NCI-H2081 (cell line): ENCODE data around the gene STK32C.
"Not testable (repeated sequence)": the region's sequence is repeated elsewhere in the genome, so short reads cannot be mapped to it uniquely, and the experiment has no call there.

ENCODE experiments used
- DNase-seq, 2 experiments: peaks; one replicate each; lab custom pipeline; 2025; lab: John Stamatoyannopoulos, UW

The STK32C gene

DNA sequence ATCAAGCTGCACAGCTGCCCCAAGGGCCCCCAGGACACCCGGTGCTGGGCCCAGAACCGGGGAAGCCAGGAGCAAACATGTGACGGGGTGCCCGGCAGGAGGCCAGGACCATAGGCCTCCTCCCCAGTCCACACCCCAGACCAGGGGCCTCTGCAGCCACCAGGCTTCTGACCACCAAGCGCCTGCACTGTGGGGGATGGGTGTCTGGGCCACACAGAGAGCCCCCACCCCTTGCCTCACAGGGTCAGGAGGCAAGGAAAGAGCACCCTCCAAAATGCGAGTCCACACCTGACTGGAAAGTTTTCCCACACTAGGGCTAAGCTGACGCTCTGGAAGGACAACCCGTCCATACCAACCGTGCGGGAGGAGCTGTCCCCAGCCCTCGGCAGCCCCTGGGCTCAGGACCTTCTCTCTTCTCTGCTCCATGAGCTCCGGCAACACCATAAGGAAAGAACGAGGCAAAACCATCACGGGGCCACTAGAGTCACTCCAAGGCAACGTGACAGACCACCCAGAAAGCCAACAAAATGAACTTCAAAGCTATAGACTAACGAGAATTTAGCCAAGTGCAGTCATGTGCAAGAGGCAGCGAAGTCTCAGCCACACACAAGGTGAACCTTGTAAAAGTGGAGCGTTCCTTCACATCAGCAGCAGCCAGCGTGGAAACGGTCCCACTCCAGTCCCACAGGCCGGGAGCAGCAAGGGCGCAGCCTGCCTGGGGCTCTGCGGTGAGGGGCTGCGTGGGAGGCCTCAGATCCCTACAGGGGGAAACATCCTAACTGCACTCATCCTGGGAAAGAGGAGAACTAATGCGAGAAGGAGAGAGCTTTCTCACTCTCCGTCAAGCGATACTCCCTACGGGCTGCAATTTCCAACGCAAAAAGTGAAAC, 5.1 kb downstream of the STK32C start:
- DNase-seq: no peak

DNA sequence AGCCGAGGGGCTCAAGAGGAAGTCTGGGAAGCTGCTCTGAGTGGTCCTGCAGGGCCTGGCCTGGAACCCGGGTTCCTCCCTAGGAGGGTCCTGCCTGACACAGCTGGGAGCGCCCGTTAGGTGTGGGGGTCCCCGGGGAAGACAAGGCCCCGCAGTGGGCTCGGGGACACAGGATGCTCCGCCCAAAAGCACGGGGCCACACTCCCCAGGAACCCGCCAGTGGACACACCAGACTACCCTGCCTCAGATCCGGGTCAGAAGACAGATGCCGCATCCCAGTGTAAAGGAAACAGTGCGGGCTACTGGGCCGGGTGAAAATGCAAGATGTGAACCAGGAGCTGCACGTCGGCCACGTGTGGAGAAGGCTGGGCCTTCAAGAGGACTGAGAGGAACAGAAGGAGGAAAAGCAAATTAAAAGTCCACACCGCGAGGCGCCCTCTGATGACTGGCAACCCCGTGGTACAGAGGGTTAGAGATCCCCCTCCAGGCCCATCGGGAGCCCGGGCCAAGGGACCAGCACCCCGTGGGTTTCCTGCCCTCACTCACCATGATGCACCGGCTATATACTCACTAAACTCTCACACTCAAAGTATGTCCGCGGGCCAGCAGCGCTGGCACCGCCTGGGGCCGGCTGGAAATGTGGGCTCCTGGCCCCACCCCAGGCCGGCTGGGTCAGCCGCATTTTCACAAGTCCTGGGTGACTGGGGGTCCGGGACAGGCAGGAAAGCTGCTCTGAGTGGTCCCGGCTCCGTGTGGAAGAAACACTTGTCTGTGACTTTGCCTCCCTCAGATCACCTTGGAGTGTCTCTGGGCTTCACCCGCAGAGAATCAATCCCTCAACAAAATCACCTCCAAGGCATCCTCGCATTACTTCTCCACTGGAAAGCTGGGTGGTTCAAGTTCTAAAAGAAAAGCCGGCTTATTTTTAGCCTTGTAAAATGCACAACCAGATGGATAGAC, 6.1 kb downstream of the STK32C start:
- DNase-seq: no peak

DNA sequence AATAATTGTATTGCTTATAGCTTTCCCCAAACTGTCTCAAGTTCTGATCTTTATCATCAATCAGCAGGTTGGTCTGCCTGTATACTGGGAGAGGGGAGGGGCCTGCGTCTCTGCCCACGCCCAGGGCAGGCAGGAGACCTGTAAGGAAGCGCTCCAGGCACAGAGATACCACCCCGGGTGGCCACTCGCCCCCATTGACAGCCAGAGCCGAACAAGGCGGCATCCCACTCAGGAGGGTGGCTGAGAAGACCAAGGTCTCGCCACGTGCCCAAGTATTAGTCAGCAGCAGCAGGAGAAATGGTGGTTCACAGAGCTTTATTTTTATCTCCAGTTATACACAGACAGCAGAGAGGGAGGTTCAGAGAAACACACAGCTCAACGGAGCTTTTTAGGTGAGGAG, 7.2 kb downstream of the STK32C start:
- DNase-seq: no peak

DNA sequence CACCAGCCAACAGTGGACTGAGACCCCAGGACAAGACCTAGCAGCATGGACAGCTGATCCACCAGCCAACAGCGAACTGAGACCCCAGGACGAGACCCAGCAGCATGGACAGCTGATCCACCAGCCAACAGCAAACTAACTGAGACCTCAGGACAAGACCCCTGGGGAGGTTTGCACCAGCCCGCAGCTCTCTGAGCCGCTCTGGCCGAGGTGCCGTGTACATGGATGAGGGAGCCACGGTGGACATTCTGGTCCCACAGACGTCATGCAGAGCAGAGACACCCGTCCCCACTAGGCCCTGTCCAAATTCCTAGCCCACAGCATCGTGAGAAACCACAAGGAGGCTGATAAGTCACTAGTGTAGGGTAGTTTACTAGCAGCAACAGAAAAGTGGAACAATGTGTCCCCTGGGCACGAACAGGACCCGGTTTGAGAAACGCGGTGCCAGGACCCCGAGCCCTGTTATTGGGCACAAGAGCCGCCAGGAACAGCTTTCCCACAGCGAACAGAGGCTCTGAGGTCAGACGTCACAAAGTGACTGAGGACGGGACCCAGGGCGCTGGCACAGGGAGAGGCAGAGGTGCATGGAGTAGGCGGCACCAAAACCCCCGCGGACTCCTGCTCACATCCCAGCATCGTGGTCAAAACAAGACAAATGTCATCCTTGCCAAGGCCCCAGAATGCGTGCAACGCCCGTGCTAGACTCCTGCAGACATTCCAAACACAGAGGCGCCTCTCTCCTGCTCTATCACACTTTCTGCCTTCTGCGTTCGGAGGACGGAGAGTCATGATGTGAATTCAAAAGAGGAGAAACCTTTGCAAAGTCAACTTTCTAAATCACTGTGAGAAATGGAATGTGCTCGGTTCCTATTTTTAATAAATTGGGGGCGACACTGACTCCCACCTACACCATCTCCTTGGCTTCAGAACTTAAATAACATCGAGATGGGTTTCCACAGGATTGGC, 8.1 kb downstream of the STK32C start:
- no peak for DNase-seq

DNA sequence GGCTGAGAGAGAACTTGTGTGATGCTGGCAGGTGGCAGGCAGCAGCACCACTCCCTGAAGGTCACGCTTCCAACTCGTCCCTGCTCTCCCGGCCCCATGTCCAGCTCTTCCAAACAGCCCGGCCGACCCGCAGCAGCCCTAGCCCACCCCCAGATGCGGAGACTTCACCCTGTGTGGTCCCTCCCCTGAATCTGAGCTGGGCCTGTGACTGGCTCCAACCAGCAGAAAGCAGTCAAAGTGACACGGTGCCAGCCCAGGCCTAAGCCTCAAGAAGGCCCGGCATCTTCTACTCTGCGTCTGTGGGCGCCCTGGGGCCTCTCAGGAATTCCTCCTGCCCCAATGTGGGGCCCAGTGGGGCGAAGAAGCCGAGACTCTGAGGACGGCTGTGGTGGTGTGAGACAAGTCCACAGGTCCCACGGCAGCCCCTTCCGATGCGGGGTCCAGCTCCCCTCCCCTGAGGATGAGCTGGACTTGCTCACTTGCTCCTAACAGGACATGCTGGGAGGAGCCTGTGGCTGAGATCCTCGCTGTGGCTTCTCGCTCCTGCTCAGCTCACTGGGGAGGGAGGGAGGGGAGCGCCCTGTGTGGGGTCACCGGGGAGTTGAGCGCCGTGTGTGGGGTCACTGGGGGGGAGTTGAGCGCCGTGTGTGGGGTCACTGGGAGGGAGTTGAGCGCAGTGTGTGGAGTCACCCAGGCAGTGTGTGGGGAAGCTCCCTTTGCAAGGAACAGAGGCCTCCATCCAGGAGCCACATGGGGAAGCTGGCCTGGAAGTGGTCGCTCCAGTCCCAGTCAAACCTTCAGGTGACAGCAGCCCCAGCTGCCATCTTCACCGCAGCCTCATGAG, 9.5 kb downstream of the STK32C start:
- no peak for DNase-seq

DNA sequence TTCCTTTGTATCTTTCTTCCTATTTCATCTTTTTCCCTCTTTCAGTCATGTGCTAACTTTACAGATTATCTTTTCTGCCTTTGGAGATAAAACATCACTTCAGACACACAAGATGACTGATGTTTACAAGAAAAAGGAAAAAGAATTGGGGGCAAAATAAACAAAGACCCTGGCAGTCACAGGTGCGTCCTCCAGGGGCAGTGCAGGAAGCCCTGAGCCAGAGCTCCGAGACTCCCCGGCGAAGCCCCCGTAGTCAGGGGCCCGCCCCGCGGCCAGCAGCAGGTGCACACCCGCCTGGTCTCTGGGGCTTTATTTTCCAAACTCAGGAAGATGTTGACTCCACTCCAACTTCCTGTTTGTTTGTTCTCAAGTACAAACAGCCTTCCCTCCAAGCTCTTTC, 10.2 kb downstream of the STK32C start:
- DNase-seq: peak in 1 of 2 experiments; percentile 29

DNA sequence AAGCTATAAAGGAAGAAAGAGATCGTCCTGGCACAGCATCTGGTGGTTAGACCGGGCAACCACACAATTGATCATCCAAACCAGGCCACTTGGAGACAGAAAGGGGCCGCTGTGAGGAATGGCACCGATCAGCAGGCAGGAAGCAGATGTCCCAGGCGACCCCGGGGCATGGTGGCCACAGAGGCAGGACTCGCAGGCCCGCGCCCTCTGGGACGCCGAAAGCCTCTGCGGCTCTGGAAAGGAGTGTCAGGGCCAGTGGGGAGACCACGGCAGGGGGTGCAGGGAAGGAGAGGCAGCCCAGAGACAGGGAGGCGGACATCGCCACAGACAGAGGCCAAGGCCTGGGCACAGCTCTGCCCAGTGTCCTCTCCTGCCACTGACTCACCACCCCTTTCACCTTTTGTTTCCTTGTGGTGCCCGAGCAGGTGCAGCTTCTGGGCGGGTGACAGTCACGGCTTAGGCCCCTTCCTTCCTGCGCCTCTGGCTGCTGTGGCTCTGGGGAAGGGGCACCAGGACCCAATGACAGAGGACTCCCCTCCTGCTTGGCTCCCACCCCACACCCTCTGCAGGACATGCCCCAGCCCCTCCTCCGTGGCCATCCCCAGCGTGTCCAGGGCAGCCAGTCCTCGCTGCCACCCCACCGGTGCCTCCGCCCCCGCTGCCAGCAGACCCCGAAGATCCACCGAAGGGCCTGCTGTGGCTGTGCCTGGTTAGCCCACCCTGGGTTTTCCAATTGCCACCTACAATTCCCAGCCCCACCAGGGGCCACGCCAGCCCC, 10.9 kb downstream of the STK32C start:
- no peak for DNase-seq

DNA sequence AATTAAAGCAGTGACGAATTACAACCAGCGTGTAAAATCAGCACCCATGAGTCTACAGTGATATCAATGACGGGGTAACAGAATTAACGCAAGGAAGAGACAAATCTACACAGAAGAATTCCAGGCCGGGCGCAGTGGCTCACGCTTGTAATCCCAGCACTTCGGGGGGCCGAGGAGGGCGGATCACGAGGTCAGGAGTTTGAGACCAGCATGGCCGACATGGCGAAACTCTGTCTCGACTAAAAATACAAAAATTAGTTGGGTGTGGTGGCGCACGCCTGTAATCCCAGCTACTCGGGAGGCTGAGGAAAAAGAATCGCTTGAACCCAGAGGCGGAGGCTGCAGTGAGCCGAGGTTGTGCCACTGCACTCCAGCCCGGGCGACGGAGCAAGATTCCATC, 12.3 kb downstream of the STK32C start:
- not testable (repeated sequence) for DNase-seq

DNA sequence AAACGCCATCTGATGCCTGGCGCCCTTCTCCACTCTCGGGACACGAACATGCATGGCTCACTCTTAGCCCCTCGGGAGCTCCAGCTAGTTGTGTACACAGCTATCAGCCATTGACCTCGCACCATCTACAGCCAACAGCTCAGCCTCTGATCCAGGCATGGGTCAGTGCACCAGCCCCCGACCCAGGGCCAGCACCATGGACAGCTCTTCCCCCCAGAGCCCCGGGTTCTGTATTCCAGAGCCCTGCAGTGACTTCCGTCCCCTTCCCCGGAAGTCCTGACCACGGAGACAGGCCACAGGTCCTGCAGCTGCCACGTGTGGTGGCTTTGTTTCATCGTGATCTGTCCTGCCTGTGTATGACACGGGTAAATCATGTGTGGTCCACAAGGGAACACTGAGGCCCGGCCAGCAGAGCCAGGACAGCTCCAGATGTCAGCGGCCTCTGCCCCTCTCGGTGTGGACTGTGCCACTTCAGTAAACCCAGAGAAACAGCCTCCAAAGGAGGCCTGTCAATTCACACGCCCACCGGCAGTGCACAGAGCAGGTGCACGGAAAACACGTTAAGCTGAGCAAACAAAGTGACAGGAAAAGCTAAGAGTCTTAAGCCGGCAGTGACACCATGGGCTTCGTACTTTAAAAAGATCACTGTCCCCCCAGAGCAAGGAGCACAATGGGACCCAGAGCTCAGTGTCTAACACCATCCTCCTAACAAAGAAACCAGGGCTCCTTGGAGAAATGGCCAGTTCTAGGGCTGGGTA, 13.0 kb downstream of the STK32C start:
- peak; percentile 34 to 82 for DNase-seq

DNA sequence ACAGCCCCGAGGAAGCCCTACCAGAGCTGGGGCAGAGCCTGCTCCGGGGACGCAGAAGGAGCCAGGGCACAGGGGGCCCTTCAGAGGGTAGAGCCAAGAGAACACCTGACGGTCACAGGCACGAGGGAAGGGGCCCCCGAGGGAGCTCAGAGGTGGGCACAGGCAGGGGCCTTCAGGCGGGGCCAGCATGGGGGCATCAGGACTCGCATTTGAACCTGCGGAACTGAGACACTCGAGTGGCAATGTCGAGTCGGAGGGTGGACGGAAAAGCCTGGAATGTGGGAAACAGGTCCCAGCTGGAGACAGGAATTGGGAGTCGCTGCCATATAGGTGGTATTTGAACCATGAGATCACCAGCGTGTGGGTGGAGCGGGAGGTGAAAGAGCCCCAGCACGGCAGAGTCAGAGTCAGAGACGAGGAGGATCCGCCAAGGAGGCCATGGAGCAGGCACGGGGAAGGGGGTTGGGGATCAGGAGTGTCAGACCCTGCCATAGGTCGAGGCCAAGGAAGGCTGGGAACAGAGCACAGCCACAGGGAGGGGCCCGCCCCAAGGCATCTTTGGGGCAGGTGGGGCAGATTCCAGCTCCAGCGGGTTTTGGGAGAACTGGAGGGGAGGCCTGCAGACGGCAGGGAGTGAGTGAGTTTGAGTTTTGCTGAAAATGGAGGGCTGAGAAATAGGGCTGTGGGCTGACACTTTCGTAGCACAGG, 13.8 kb downstream of the STK32C start:
- no peak for DNase-seq

DNA sequence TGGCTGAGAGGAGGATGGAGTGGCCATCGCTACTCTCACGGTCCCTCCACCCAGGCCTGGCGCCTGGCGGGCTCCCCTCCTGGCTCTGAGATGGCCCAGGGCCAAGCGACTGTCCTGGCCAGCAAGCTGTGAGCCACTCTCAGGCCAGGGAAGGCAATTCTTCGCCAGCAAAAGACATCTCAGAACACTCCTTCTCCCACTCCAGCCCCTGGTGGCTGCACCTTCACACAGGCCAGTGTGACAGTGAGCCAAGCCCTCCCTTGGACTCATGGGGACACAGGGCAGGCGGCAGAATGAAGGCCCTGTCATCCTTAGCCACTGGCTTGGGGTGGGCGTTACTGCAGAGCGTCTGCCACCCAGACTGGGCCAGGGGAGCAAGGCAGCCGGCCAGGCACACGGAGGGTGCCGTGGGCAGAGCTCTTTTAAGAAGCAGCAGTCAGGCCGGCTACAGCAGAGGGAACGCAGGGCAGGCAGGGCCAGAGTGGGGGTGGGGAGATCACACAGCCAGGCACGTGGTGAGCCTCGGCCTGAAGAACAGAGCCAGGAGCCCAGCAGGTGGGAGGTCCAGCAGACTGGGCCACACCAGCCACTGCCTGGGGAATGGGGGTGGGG, 14.4 kb downstream of the STK32C start:
- peak in 1 of 2 experiments; percentile 4 for DNase-seq

DNA sequence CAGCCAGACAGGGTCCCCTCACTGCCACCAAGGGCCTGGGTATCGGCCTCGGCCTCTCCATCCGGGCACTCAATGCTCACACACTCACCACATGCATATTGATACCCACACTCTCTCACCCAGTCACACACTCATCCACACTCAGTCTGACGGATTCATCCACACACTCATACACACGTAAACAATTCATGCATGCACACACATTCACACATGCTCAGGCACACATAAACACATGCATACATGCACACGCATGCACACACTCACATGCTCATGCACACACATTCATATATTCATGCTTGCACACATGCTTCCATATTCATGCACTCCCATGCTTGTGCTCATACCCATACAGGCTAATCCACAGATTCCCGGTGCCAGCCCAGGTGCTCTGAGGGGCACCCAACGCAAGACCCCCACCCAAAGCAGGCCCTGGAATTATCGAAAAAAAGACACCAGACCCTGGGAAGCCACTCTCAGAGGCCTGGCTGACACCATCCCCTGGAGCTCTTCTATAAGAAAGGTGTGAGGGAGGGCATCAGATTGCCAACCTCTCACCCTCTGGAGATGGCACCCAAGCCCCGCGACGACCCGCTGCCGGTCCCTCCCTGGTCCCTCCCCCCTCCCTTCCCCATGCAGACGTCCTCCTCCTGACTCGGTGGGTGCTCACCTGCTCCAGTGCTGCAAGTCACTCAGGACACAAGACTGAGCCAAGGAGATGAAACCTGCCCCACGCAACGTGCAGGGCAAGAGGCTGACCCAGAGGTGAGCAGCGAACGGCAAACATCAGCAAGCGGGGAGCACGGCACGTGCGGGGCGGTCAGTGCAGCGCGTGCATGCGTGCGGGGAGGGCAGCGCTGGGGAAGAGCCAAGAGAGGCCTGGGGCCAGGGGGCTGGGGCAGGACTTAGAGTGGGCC, 15.2 kb downstream of the STK32C start:
- DNase-seq: no peak

DNA sequence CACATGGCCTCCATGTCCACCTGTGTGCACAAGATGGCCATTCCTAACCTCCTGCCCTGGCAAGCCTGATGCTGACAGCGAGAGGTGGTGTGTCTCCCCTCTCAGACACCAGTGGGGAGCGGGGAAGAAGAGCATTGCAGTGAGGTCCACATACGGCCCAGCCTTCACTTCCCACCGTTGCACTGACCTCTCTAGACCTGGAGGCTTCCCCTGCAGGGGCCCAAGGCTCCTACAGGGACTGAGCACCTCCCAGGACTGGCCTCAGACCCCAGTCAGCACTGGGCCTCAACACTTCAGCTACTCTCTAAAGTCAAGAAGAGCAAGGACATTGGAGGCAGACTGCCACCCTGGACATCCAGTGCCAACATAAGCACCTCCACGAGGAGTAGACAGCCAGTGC, 15.9 kb downstream of the STK32C start:
- no peak for DNase-seq

DNA sequence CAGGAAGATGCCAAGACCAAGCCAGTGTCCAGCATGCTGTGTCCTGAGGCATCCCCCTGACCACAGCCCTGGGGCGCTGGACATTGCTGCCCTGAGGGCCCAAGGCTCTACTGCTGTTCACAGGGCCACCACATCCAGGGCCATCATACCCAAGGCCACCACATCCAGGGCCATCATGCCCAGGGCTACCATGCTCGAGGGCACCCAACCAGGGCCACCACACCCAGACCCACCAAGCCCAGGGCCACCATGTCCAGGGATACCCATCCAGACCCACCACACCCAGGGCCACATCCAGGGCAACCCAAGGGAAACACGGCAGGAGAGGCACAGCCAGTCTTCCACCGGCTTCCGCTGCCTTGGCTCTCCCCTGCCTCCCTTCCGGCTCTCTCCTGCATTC, 17.1 kb downstream of the STK32C start:
- no peak for DNase-seq

DNA sequence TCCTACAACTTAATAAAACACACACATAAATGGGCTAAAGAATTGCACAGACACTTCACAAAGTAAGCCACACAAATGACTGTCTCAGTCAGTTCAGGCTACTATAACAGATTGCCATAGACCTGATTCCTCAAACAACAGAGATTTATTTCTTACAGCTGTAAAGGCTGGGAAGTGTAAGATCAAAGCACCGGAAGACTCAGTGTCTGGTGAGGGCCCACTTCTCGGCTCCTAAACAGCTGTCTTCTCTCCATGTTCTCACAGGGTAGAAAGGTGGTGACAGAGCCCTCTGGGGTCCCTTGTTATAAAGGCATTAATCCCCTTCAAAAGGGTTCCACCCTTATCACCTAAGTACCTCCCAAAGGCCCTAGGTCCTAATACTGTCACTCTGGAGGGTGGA, 18.3 kb downstream of the STK32C start:
- DNase-seq: no peak

DNA sequence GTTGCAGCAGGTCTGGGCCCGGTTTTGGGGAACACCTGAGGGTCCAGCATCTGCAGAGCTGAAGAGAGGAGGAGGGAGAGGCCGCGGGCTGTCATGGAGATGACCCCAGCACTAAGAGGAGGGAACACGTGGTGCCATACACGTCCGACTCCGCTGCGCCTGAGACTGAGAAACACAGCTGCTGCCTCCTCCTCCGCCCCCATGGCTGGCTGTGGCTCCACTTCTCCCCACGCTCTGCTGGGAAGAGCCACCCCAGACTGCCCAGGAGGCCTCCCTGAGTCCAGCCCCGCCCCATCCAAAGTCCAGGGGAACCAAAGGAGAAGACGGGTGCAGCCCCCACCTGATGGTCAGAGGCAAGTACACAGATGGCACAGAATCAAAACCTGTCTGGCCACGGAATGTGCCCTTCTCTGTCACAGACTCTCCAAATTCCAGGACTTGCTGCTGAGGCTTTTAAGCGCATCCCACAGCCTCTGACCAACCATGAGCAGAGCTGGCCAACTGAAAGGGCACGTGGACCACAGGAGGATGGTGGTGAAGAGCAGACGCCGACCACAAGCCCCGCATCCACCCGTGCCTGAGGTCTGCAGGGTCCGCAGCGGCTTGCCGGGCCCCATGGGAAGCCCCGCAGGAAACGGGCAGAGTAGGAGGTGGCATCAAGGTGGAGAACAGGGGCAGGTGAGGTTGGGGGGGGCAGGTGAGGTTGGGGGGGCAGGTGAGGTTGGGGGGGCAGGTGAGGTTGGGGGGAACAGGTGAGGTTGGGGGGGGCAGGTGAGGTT, 24.0 kb downstream of the STK32C start:
- no peak for DNase-seq
